ENCODE measurements around the gene POLR2M.

Gene POLR2M

GRCh38 chr15:57726411-57726810 is 19.9 kb downstream of the POLR2M start:
- TF ChIP-seq CTCF (conservative IDR thresholded peaks at IDR 0.05; ENCODE audit: low read length) (no peak), EZH2phosphoT487 (IDR thresholded peaks at IDR 0.05; ENCODE audit: borderline replicate concordance) (no peak)
- Histone ChIP-seq H3F3A (ENCODE audit: low read depth) (no peaks in the 10 kb centered on the region), H3K9ac (ENCODE audit: low read depth, low read length, poor library complexity, severe bottlenecking) (no peak overlapping the region), H3K27me3 (ENCODE audit: insufficient read depth, low read length, poor library complexity, severe bottlenecking) (no peaks in the 10 kb centered on the region), H3K36me3 (ENCODE audit: insufficient read depth, low read length) (no peaks in the 10 kb centered on the region), H3K79me2 (ENCODE audit: insufficient read depth, low read length) (no peaks in the 10 kb centered on the region), H3K4me2 (ENCODE audit: low read depth, low read length, poor library complexity, severe bottlenecking) (no peak overlapping the region), H4K20me1 (ENCODE audit: insufficient read depth, low read length, poor library complexity, severe bottlenecking) (no peaks in the 10 kb centered on the region), H3K4me3 (ENCODE audit: low read length, poor library complexity, severe bottlenecking) (no peak overlapping the region), H2AFZ (ENCODE audit: low read length) (no peak overlapping the region), H3K4me1 (ENCODE audit: insufficient read depth, low read length, poor library complexity, severe bottlenecking) (no peaks in the 10 kb centered on the region), H3K9me2 (replicated peaks; ENCODE audit: low read depth, low read length) (no peaks in the 10 kb centered on the region), H3K9me3 (ENCODE audit: insufficient read depth, low read depth, low read length) (no peaks in the 10 kb centered on the region)

- H3K36me3 ChIP-seq (ENCODE audit: insufficient read depth, low read length), result no peaks in the 10 kb centered on the region
- no peaks in the 10 kb centered on the region for H4K20me1 ChIP-seq (ENCODE audit: insufficient read depth, low read length, poor library complexity, severe bottlenecking)
- TF ChIP-seq CTCF (conservative IDR thresholded peaks at IDR 0.05; ENCODE audit: low read length) (no peak), EZH2phosphoT487 (IDR thresholded peaks at IDR 0.05; ENCODE audit: borderline replicate concordance) (no peak)
- no peaks in the 10 kb centered on the region for H3F3A ChIP-seq (ENCODE audit: low read depth)
- H3K4me2 ChIP-seq (ENCODE audit: low read depth, low read length, poor library complexity, severe bottlenecking), result no peak overlapping the region
- no peak overlapping the region for H3K4me3 ChIP-seq (ENCODE audit: low read length, poor library complexity, severe bottlenecking)
- H3K79me2 ChIP-seq (ENCODE audit: insufficient read depth, low read length), result no peaks in the 10 kb centered on the region
- no peaks in the 10 kb centered on the region for H3K4me1 ChIP-seq (ENCODE audit: insufficient read depth, low read length, poor library complexity, severe bottlenecking)
- H3K9me2 ChIP-seq (replicated peaks; ENCODE audit: low read depth, low read length), result no peaks in the 10 kb centered on the region
- no peaks in the 10 kb centered on the region for H3K27me3 ChIP-seq (ENCODE audit: insufficient read depth, low read length, poor library complexity, severe bottlenecking)
- no peaks in the 10 kb centered on the region for H3K9me3 ChIP-seq (ENCODE audit: insufficient read depth, low read depth, low read length)
- H3K9ac ChIP-seq (ENCODE audit: low read depth, low read length, poor library complexity, severe bottlenecking), result no peak overlapping the region
- no peak overlapping the region for H2AFZ ChIP-seq (ENCODE audit: low read length)
Measured at GRCh38 chr15:57727031-57727430, 20.5 kb downstream of the POLR2M start.

GRCh38 chr15:57728436-57728835 is 21.9 kb downstream of the POLR2M start:
- Histone ChIP-seq H3F3A (ENCODE audit: low read depth) (no peaks in the 10 kb centered on the region), H3K4me2 (ENCODE audit: low read depth, low read length, poor library complexity, severe bottlenecking) (no peak overlapping the region), H3K9ac (ENCODE audit: low read depth, low read length, poor library complexity, severe bottlenecking) (no peak overlapping the region), H3K36me3 (ENCODE audit: insufficient read depth, low read length) (no peaks in the 10 kb centered on the region), H4K20me1 (ENCODE audit: insufficient read depth, low read length, poor library complexity, severe bottlenecking) (no peaks in the 10 kb centered on the region), H3K27me3 (ENCODE audit: insufficient read depth, low read length, poor library complexity, severe bottlenecking) (no peaks in the 10 kb centered on the region), H3K9me2 (replicated peaks; ENCODE audit: low read depth, low read length) (no peaks in the 10 kb centered on the region), H3K79me2 (ENCODE audit: insufficient read depth, low read length) (no peaks in the 10 kb centered on the region), H3K4me3 (ENCODE audit: low read length, poor library complexity, severe bottlenecking) (no peak overlapping the region), H3K4me1 (ENCODE audit: insufficient read depth, low read length, poor library complexity, severe bottlenecking) (no peaks in the 10 kb centered on the region), H2AFZ (ENCODE audit: low read length) (no peak overlapping the region), H3K9me3 (ENCODE audit: insufficient read depth, low read depth, low read length) (no peaks in the 10 kb centered on the region)
- TF ChIP-seq EZH2phosphoT487 (IDR thresholded peaks at IDR 0.05; ENCODE audit: borderline replicate concordance) (no peak), CTCF (conservative IDR thresholded peaks at IDR 0.05; ENCODE audit: low read length) (no peak)

Data from Loucy (cell line).